Heart left ventricle (tissue), 16 donors: ENCODE measurements around the gene PRKAG2. TPM values are rescaled to one million over a fixed set of nuclear protein-coding genes. Genes with fewer than 3 reads are reported as not detected.
"Not testable (repeated sequence)": the region's sequence is repeated elsewhere in the genome, so short reads cannot be mapped to it uniquely, and the experiment has no call there.

Experiments
- ATAC-seq, 4 donors: fragments of 200-7000 bp; cut with Tn5 transposase; one replicate each; pipeline ENCODE4 v1.9.1; 2020 to 2022; ENCODE audit warnings: moderate library complexity in 4 of 4, mild to moderate bottlenecking in 3 of 4, moderate number of reproducible peaks in 1 of 4
- DNase-seq, 5 donors: peaks; one replicate each; pipeline ENCODE4 v3.0.0-alpha.2; 2020
- H3K27ac ChIP-seq, 12 donors: fragments of 200-600 bp; sonication (generic) in 4 of 12; one replicate each; pipeline versions ENCODE4 v1.5.0 to v1.8.0; 2016 to 2022; ENCODE audit warnings: mild to moderate bottlenecking in 2 of 12
- H3K27me3 ChIP-seq, 9 donors: fragments of 200-600 bp; sonication (generic) in 2 of 9; one replicate each; pipeline versions ENCODE4 v1.5.1 to v1.8.0; 2016 to 2022; ENCODE audit warnings: mild to moderate bottlenecking in 3 of 9
- H3K36me3 ChIP-seq, 9 donors: fragments of 200-600 bp; sonication (generic) in 2 of 9; one replicate each; pipeline versions ENCODE4 v1.5.0 to v1.8.0; 2018 to 2022; ENCODE audit warnings: mild to moderate bottlenecking in 2 of 9
- H3K4me1 ChIP-seq, 12 donors: fragments of 200-600 bp; sonication (generic) in 4 of 12; one replicate each; pipeline versions ENCODE4 v1.5.0 to v1.8.0; 2016 to 2022; ENCODE audit warnings: mild to moderate bottlenecking in 3 of 12
- H3K4me3 ChIP-seq, 12 donors: fragments of 200-600 bp; sonication (generic) in 4 of 12; one replicate each; pipeline versions ENCODE4 v1.5.0 to v1.8.0; 2017 to 2022; ENCODE audit warnings: mild to moderate bottlenecking in 9 of 12, moderate library complexity in 4 of 12
- H3K9me3 ChIP-seq, 12 donors: fragments of 200-600 bp; sonication (generic) in 4 of 12; one replicate each; pipeline versions ENCODE4 v1.5.0 to v1.8.0; 2016 to 2022; ENCODE audit warnings: mild to moderate bottlenecking in 1 of 12
- CTCF ChIP-seq, 12 donors: fragments of 200-600 bp; sonication (generic) in 4 of 12; IDR thresholded peaks; one replicate each; pipeline versions ENCODE4 v1.5.0 to v1.8.0; 2018 to 2022; ENCODE audit warnings: antibody characterized with exemption in 12 of 12, mild to moderate bottlenecking in 5 of 12
- POLR2A ChIP-seq, 2 donors: fragments of 450-650 bp; IDR thresholded peaks; one replicate each; pipeline ENCODE4 v1.6.1; 2017; ENCODE audit warnings: antibody characterized with exemption in 2 of 2, mild to moderate bottlenecking in 2 of 2, moderate library complexity in 2 of 2
- WGBS, 4 donors: extraction: QIAGEN DNeasy Blood & Tissue Kit in 2 of 4; methylation state at CpG; one replicate each; pipeline versions ENCODE4 v1.1.5 to v1.1.7; 2013 to 2018; 5-methylcytosine and 5-hydroxymethylcytosine counted together
- intact Hi-C, 10 donors: fragments of 100-400 bp; cut with DNase I; formaldehyde crosslinking; loops; one replicate each; pipeline versions ENCODE4 v1.11.1 to v1.14.2; 2022
- polyA plus RNA-seq, 2 donors: library from polyadenylated mRNA; stranded (reverse); fragments of 200-250 nt; gene quantifications; one replicate each; pipeline ENCODE4 v1.2.3, GENCODE V29; 2013
- total RNA-seq, 9 donors: library from RNA; depleted of rRNA in 2 of 9; stranded (reverse); fragments of >200 nt in 2 of 9; fragmentation: NEBNext Ultra II Directional in 3 of 9; extraction: Animal tissue kit (Norgen Biotek cat#: 25700) in 3 of 9; gene quantifications; one replicate each; pipeline versions ENCODE4 v1.1.0 to v1.2.4, GENCODE V29; 2016 to 2023
- donor health status: ischemic (EF 13 %, LVEDD 7.1; RV severe dilation, severe dysfunction).
- donor health status: healthy with polysubstance abuse.
- donor health status: DM: no; HTN: yes; CAD: no.
- donor health status: DM: no; HTN: no; CAD: no.
- donor health status: ischemic (EF 25% LVEDD 6.9; RV normal size, moderate dysfunction).
- donor health status: ischemic (EF 25% LVEDD 5.7; RV mildly dilated, moderate dysfunction).
- donor health status: healthy.
- donor health status: DM: yes; HTN: yes; CAD: no.
- donor health status: ischemic (EF 35%, LVEDD 5.7; RV mildly dilated, moderate dysfunction).
- donor health status: nonischemic (EF 11% LVEDD 7.7; RV severe dilation, severe dysfunction).
- donor health status: DM: yes; HTN: yes; CAD: no.
- donor health status: PGD.
- donor health status: ischemic (EF 29% LVEDD 5.4; RV normal size, mild dysfunction).
- donor health status: nonischemic (EF 23%, LVEDD 6.1; RV moderate dilation, normal function).

PRKAG2 gene
- total and polyA plus RNA-seq, 11 donors: 50.2 to 179 (median 108) TPM

DNA sequence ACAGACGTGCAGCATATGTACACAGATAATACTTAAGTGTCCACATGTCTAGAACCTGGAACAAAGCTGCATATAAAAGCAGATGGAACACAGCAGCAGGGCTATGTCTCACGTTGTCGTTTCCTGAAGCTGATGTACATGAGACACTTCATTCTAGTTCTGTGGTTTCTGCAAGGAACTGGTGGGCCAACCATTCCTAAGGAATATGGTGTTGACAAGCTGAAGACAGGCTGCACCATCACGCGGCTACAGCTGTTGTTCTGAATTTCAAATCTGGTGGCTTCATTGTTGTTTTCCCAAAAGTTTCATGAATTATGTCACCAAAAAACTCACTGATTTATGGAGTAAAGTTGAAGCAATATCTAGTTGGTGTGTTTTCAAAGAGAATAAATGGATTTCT, 33.7 kb downstream of the PRKAG2 start:
- WGBS, 4 donors: 57 to 74% (median 73%) methylated on average over 5 of the region's 5 CpGs
- DNase-seq (no peak), ATAC-seq (no peak)
- no peak for TF ChIP-seq CTCF (IDR thresholded peaks at IDR 0.05)
- no peak for TF ChIP-seq POLR2A (IDR thresholded peaks at IDR 0.05)
- intact Hi-C loops: no loop called here
- Histone ChIP-seq H3K9me3 (no peaks in the 10 kb centered on the region), H3K27me3 (no peaks in the 10 kb centered on the region), H3K27ac (no peak overlapping the region), H3K4me1 (peaks cover 0 to 44% (median 0%) of the 10 kb centered on the region in 12 donors), H3K36me3 (no peaks in the 10 kb centered on the region), H3K4me3 (no peak overlapping the region)

DNA sequence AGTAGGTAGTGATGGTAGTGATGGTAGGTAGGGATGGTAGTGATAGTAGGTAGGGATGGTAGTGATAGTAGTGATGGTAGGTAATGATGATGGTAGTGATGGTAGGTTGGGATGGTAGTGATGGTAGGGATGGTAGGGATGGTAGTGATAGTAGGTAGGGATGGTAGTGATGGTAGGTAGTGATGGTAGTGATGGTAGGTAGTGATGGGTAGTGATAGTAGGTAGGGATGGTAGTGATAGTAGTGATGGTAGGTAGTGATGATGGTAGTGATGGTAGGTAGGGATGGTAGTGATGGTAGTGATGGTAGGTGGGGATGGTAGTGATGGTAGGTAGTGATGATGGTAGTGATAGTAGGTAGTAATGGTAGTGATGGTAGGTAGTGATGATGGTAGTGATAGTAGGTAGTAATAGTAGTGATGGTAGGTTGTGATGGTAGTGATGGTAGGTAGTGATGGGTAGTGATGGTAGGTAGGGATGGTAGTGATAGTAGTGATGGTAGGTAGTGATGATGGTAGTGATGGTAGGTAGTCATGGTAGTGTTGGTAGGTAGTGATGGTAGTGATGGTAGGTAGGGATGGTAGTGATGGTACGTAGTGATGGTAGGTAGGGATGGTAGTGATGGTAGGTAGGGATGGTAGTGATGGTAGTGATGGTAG, 35.4 kb downstream of the PRKAG2 start:
- H3K27me3 ChIP-seq, H3K4me3 ChIP-seq, intact Hi-C loops, ATAC-seq, H3K27ac ChIP-seq, H3K36me3 ChIP-seq, DNase-seq, H3K9me3 ChIP-seq: not testable (repeated sequence)
- H3K4me1 ChIP-seq: peaks cover 0 to 52% (median 0%) of the 10 kb centered on the region in 12 donors
- 92 to 100% (median 96%) methylated on average over 1 of the region's 1 CpG for WGBS, 4 donors

DNA sequence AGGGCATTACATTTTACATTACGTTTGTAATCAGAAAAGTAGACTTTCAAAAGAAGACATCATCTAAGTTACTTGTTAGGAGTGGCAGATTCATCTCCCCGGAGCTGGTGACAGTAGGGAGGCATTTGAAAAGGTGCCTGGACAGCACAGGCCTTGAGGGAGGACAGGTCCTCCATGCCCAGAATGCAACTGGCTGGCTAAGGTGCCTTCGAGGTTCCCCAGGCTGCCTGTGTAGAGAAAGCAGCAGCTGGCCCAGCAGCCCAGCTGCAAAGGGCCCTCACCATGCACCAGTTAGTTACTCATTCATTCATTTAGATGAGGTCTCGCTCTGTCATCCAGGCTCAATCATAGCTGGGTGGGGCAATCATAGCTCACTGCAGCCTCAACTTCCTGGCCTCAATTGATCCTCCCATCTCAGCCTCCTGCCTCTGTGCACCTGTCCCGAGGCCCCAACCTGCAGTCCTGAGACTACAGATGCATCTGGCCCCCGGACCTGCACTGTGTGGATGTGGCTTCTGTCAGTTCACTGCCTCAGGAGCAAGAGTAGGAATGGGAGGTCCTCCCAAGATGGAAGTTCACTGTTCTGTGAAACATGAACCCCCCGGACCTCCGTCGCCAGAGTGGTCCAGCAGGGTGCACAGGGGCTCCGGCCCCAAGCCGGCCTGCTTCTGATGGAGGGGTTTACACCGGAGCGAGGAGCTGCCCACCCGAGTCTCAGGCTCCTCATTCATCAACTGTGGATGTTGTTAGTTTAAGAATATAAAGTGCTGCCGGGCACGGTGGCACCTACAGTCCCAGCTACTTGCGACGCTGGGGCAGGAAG, 36.6 kb downstream of the PRKAG2 start:
- Histone ChIP-seq H3K27ac (peak overlapping the region in 1 of 12 donors; percentile 88), H3K27me3 (no peaks in the 10 kb centered on the region), H3K4me3 (no peak overlapping the region), H3K4me1 (peaks cover 0 to 52% (median 0%) of the 10 kb centered on the region in 12 donors), H3K9me3 (no peaks in the 10 kb centered on the region), H3K36me3 (no peaks in the 10 kb centered on the region)
- TF ChIP-seq POLR2A (IDR thresholded peaks at IDR 0.05): no peak
- no peak for TF ChIP-seq CTCF (IDR thresholded peaks at IDR 0.05)
- DNase-seq (no peak), ATAC-seq (no peak)
- intact Hi-C loops: no loop called here
- 78 to 93% (median 90%) methylated on average over 11 to 18 of the region's 18 CpGs for WGBS, 4 donors

DNA sequence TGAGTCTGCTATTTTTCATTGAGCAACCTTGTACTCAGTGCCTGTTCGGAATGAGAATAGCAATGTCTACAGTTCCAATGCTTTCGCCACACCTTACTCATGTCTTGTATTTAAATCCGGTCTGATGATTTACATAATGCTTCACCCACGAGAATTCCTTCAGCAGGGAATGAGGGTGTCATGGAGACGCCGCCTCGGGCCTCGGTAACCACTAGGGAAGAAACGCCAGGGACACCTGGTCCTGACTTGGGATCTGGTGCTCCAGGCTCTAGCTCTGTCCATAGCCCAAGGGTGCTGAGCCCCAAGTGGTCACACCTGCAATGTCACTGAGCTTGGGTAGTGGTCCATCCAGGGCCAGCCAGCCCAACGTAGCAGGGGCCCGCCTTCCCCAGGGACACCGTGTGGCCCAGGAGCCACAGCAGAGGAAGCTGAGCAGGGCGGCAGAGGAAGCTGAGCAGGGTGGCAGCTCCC, 37.4 kb downstream of the PRKAG2 start:
- H3K27me3 ChIP-seq: no peaks in the 10 kb centered on the region
- intact Hi-C loops: no loop called here
- ATAC-seq (no peak), DNase-seq (no peak)
- H3K4me3 ChIP-seq: peak overlapping the region in 1 of 12 donors; percentile 23
- peaks cover 0 to 48% (median 0%) of the 10 kb centered on the region in 12 donors for H3K4me1 ChIP-seq
- no peaks in the 10 kb centered on the region for H3K9me3 ChIP-seq
- TF ChIP-seq POLR2A (IDR thresholded peaks at IDR 0.05): no peak
- no peak for TF ChIP-seq CTCF (IDR thresholded peaks at IDR 0.05)
- WGBS, 4 donors: 80 to 89% (median 82%) methylated on average over 9 to 13 of the region's 13 CpGs
- no peaks in the 10 kb centered on the region for H3K36me3 ChIP-seq
- H3K27ac ChIP-seq: peak overlapping the region in 1 of 12 donors; percentile 88
